H1 (cell line): ENCODE measurements around the gene STAT1. TPM values are rescaled to one million over a fixed set of nuclear protein-coding genes. Genes with fewer than 3 reads are reported as not detected.

Experiments
- CTCF ChIA-PET: fragments of 300-600 bp; sonication (Branson Sonifier 250); formaldehyde crosslinking; loops from one replicate; lab custom pipeline; 2021; ENCODE audit not compliant: partially characterized antibody; lab: Charles Lee
- POLR2A ChIA-PET: fragments of 300-600 bp; sonication (Branson Sonifier 250); formaldehyde crosslinking; loops from one replicate; lab custom pipeline; 2021; ENCODE audit warnings: inconsistent platforms; ENCODE audit not compliant: partially characterized antibody; lab: Charles Lee
- DNase-seq, 2 experiments: peaks; one replicate each; pipeline versions ENCODE4 v3.0.0 to v3.0.0-alpha.2; 2010 to 2022; ENCODE audit warnings: low spot score in 2 of 2, low read depth in 1 of 2, mixed read lengths in 1 of 2
- FAIRE-seq: peaks from 2 replicates; lab custom pipeline; 2011; peaks lifted over from hg19 to GRCh38; lab: Jason Lieb, UNC
- H2AFZ ChIP-seq: 2 replicates; pipeline ENCODE4 v1.8.1; 2012; ENCODE audit warnings: low read length, inconsistent platforms
- H2AK5ac ChIP-seq: 2 replicates; pipeline ENCODE4 v1.6.1; 2013; ENCODE audit warnings: low read depth, low read length
- H2BK120ac ChIP-seq: replicated peaks from 2 replicates; pipeline ENCODE3; 2013; ENCODE audit warnings: low read depth, low read length, inconsistent platforms
- H2BK12ac ChIP-seq: 2 replicates; pipeline ENCODE4 v1.6.1; 2013; ENCODE audit warnings: low read depth, low read length
- H2BK15ac ChIP-seq: 2 replicates; pipeline ENCODE4 v1.6.1; 2013; ENCODE audit warnings: low read length
- H2BK20ac ChIP-seq: 2 replicates; pipeline ENCODE4 v1.6.1; 2013; ENCODE audit warnings: low read length
- H2BK5ac ChIP-seq: 2 replicates; pipeline ENCODE4 v1.6.1; 2013; ENCODE audit warnings: low read depth, low read length
- H3K14ac ChIP-seq: 2 replicates; pipeline ENCODE4 v1.6.1; 2013; ENCODE audit warnings: inconsistent platforms; ENCODE audit not compliant: insufficient read length
- H3K18ac ChIP-seq: 2 replicates; pipeline ENCODE4 v1.6.1; 2013; ENCODE audit warnings: low read length; ENCODE audit errors: extremely low read depth
- H3K23ac ChIP-seq: 2 replicates; pipeline ENCODE4 v1.6.1; 2013; ENCODE audit warnings: inconsistent platforms; ENCODE audit not compliant: insufficient read length
- H3K23me2 ChIP-seq: 2 replicates; pipeline ENCODE4 v1.6.1; 2013; ENCODE audit warnings: low read depth, low read length
- H3K27ac ChIP-seq: 2 replicates; pipeline ENCODE4 v1.6.1; 2011; ENCODE audit warnings: low read depth, low read length, inconsistent platforms
- H3K27me3 ChIP-seq, 4 experiments: replicated peaks in 1 of 4; 1 replicate in 1 of 4; 2 replicates in 3 of 4; pipeline versions ENCODE4 v1.6.1 to v1.8.1; 2011 to 2013; ENCODE audit warnings: low read length in 3 of 4, mild to moderate bottlenecking in 3 of 4, inconsistent platforms in 2 of 4, mixed read lengths in 2 of 4, moderate library complexity in 1 of 4; ENCODE audit not compliant: control insufficient read depth in 3 of 4, insufficient read depth in 3 of 4; ENCODE audit errors: extremely low read depth in 1 of 4
- H3K36me3 ChIP-seq, 4 experiments: 2 replicates each; pipeline versions ENCODE4 v1.6.1 to v1.8.1; 2011 to 2013; ENCODE audit warnings: mild to moderate bottlenecking in 4 of 4, low read length in 3 of 4, moderate library complexity in 2 of 4, control low read depth in 1 of 4, inconsistent platforms in 1 of 4; ENCODE audit not compliant: insufficient read depth in 4 of 4, control insufficient read depth in 2 of 4
- H3K4ac ChIP-seq: replicated peaks from 2 replicates; pipeline ENCODE3; 2013; ENCODE audit warnings: low read length, low read depth, mixed read lengths, inconsistent platforms; ENCODE audit not compliant: insufficient read length
- H3K4me1 ChIP-seq, 4 experiments: replicated peaks in 1 of 4; 1 replicate in 1 of 4; 2 replicates in 3 of 4; pipeline versions ENCODE4 v1.6.1 to v1.8.1; 2011 to 2013; ENCODE audit warnings: low read length in 3 of 4, inconsistent platforms in 2 of 4, mixed read lengths in 1 of 4; ENCODE audit not compliant: insufficient read depth in 4 of 4, control insufficient read depth in 3 of 4
- H3K4me2 ChIP-seq, 2 experiments: 2 replicates each; pipeline versions ENCODE4 v1.6.1 to v1.8.1; 2011 to 2013; ENCODE audit warnings: low read depth in 2 of 2, low read length in 2 of 2, control low read depth in 1 of 2, inconsistent platforms in 1 of 2, mild to moderate bottlenecking in 1 of 2; ENCODE audit not compliant: insufficient read depth in 1 of 2
- H3K4me3 ChIP-seq, 4 experiments: fragments of 200-600, 300-600 bp in 1 of 4; sonication (generic), shearing (Covaris generic), sonication (Bioruptor Twin) in 1 of 4; 2 replicates each; pipeline versions ENCODE4 v1.5.1 to v1.8.1; 2011 to 2016; ENCODE audit warnings: low read length in 4 of 4, low read depth in 3 of 4, control low read depth in 2 of 4, inconsistent platforms in 2 of 4, mild to moderate bottlenecking in 2 of 4, mixed read lengths in 1 of 4, moderate library complexity in 1 of 4; ENCODE audit not compliant: insufficient read depth in 2 of 4; ENCODE audit errors: extremely low read depth in 1 of 4
- H3K56ac ChIP-seq: replicated peaks from 2 replicates; pipeline ENCODE3; 2013; ENCODE audit warnings: low read depth, mild to moderate bottlenecking, mixed read lengths, low read length, inconsistent platforms; ENCODE audit not compliant: insufficient read length
- H3K79me1 ChIP-seq: 2 replicates; pipeline ENCODE4 v1.6.1; 2013; ENCODE audit warnings: low read depth, low read length, control low read depth
- H3K79me2 ChIP-seq, 2 experiments: 2 replicates each; pipeline versions ENCODE4 v1.6.1 to v1.8.1; 2012 to 2013; ENCODE audit warnings: low read length in 2 of 2, mild to moderate bottlenecking in 2 of 2, inconsistent platforms in 1 of 2; ENCODE audit not compliant: insufficient read depth in 2 of 2, control insufficient read depth in 1 of 2
- H3K9ac ChIP-seq, 4 experiments: replicated peaks in 1 of 4; 1 replicate in 1 of 4; 2 replicates in 3 of 4; pipeline versions ENCODE4 v1.6.1 to v1.8.1; 2011 to 2013; ENCODE audit warnings: low read depth in 3 of 4, low read length in 3 of 4, control low read depth in 2 of 4, mild to moderate bottlenecking in 2 of 4, moderate library complexity in 2 of 4, inconsistent platforms in 1 of 4; ENCODE audit errors: extremely low read depth in 1 of 4
- H3K9me3 ChIP-seq, 2 experiments: 2 replicates each; pipeline versions ENCODE4 v1.6.1 to v1.8.1; 2012 to 2013; ENCODE audit warnings: mild to moderate bottlenecking in 2 of 2, moderate library complexity in 2 of 2, control low read depth in 1 of 2, inconsistent platforms in 1 of 2, low read depth in 1 of 2, low read length in 1 of 2, mixed read lengths in 1 of 2; ENCODE audit not compliant: insufficient read depth in 2 of 2
- H4K20me1 ChIP-seq, 2 experiments: replicated peaks in 1 of 2; 2 replicates each; pipeline versions ENCODE3 to v1.8.1; 2011 to 2013; ENCODE audit warnings: inconsistent platforms in 2 of 2, low read length in 2 of 2, mild to moderate bottlenecking in 1 of 2; ENCODE audit not compliant: insufficient read depth in 2 of 2, control insufficient read depth in 1 of 2
- H4K5ac ChIP-seq: 2 replicates; pipeline ENCODE4 v1.6.1; 2013; ENCODE audit warnings: low read length, low read depth, mixed read lengths, inconsistent platforms; ENCODE audit not compliant: insufficient read length
- H4K8ac ChIP-seq: 2 replicates; pipeline ENCODE4 v1.8.0; 2013; ENCODE audit warnings: mild to moderate bottlenecking, moderate library complexity, low read length, inconsistent platforms; ENCODE audit not compliant: insufficient read depth; ENCODE audit errors: extremely low read depth
- H4K91ac ChIP-seq: replicated peaks from 2 replicates; pipeline ENCODE3; 2013; ENCODE audit warnings: low read length, mixed read lengths, inconsistent platforms; ENCODE audit not compliant: insufficient read length
- WGBS, 2 experiments: shearing (Covaris generic) in 1 of 2; methylation state at CpG; one replicate each; pipeline versions ENCODE4 v1.1.6 to v1.1.7; 2013 to 2015; ENCODE audit warnings: low lambda C conversion rate in 2 of 2, mixed read lengths in 2 of 2, inconsistent platforms in 1 of 2, low coverage in 1 of 2, missing lambda C conversion rate in 1 of 2; ENCODE audit not compliant: insufficient replicate concordance in 2 of 2, insufficient coverage in 1 of 2, insufficient read length in 1 of 2; ENCODE audit errors: extremely low coverage in 1 of 2, missing lambda C conversion rate in 1 of 2; 5-methylcytosine and 5-hydroxymethylcytosine counted together
- polyA plus RNA-seq, 7 experiments: library from polyadenylated mRNA; depleted of rRNA in 3 of 7; stranded (reverse) in 5 of 7; unstranded in 2 of 7; fragments of >200 nt in 5 of 7; fragments of 200-250 nt in 2 of 7; gene quantifications; 1 replicate in 5 of 7; 2 replicates in 1 of 7; 4 replicates in 1 of 7; pipeline versions ENCODE4 v1.2.1 to v1.2.3, GENCODE V29; 2011 to 2013; ENCODE audit warnings: missing spikeins in 2 of 7, mixed read lengths in 2 of 7
- total RNA-seq: library from RNA; stranded (reverse); fragmentation: NEBNext Ultra II Directional; extraction: Animal tissue kit (Norgen Biotek cat#: 25700); gene quantifications from 2 replicates; pipeline ENCODE4 v1.2.1, GENCODE V29; 2021

The STAT1 gene
- total and polyA plus RNA-seq, 2 of the 8 experiments (the other 6 are each of a cell fraction or from before 2014, with no cell fraction given), result 20.3 to 43.0 TPM

DNA sequence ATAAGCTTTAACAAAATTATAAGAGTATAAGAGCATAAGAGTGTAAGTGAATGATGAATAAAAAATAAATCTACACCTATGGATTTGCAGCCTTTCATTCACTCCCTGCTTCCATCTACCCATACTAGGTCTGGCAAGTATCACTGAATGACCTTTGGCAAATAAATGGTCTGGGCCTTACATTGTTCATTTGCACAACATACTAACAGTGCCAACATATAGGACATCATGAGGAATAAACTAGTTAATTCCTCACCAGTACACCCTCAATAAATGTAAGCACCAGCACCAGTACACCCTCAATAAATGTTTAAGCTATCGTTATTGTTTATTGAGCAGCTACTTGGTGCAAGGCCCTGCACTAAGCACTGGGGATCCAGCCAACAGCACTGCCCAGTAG, 26.9 kb downstream of the STAT1 start:
- H3K4me1 ChIP-seq, result no peaks in the 10 kb centered on the region
- H3K4ac ChIP-seq, result no peak overlapping the region
- no peak overlapping the region for H3K4me2 ChIP-seq
- no peak overlapping the region for H2BK20ac ChIP-seq
- ChIA-PET CTCF (interaction anchor here (2.2 kb wide), 1 partner anchor 10 kb away, joined by 16 read pairs; no protein-coding TSS in a partner anchor), POLR2A (no interaction called here)
- no peaks in the 10 kb centered on the region for H3K23me2 ChIP-seq
- H4K91ac ChIP-seq, result no peak overlapping the region
- no peak overlapping the region for H2AK5ac ChIP-seq
- H3K79me1 ChIP-seq, result no peaks in the 10 kb centered on the region
- no peaks in the 10 kb centered on the region for H3K9me3 ChIP-seq
- no peaks in the 10 kb centered on the region for H3K79me2 ChIP-seq
- H3K27me3 ChIP-seq, result no peaks in the 10 kb centered on the region
- no peak overlapping the region for H2AFZ ChIP-seq
- DNase-seq, result no peak
- H4K5ac ChIP-seq, result no peak overlapping the region
- H2BK120ac ChIP-seq, result no peak overlapping the region
- H3K9ac ChIP-seq, result no peak overlapping the region
- H3K56ac ChIP-seq, result no peak overlapping the region
- H3K14ac ChIP-seq, result no peak overlapping the region
- no peak overlapping the region for H3K4me3 ChIP-seq
- no peak for FAIRE-seq
- no peak overlapping the region for H3K27ac ChIP-seq
- H2BK12ac ChIP-seq, result no peak overlapping the region
- no peak overlapping the region for H4K8ac ChIP-seq
- peaks cover 0 to 2% of the 10 kb centered on the region in 2 experiments for H4K20me1 ChIP-seq
- H2BK15ac ChIP-seq, result no peak overlapping the region
- no peak overlapping the region for H2BK5ac ChIP-seq
- no peak overlapping the region for H3K23ac ChIP-seq
- H3K18ac ChIP-seq, result no peak overlapping the region
- 95% methylated on average over 1 of the region's 1 CpG; no CpG with 5 or more reads in 1 of the 2 experiments for WGBS, 2 experiments
- H3K36me3 ChIP-seq, result peaks cover 22 to 80% (median 63%) of the 10 kb centered on the region in 4 experiments
